ENCODE measurements around the gene CACNB1. TPM values are rescaled to one million over a fixed set of nuclear protein-coding genes. Genes with fewer than 3 reads are reported as not detected.

The CACNB1 gene
- total and polyA plus RNA-seq, 2 of the 4 experiments (the other 2 are of a cell fraction): 2.5 to 8.6 TPM

DNA sequence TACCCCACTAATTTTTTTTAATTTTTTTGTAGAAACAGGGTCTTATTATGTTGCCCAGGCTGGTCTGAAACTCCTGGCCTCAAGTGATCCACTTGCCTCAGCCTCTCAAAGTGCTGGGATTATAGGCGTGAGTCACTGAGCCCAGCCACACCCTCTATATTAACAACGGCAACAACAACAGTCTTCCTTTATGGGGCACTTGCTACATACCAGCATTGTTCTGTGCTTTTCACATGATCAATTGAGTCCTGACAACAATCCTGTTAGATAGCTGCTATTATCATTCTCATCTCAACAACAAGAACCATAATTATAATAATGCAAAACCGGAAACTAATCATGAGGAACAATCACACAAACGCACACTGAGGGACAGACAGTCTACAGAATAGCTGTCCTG is 18.9 kb downstream of the CACNB1 start:
- H4K8ac ChIP-seq (ENCODE audit: low read depth in 2 of 2, low read length in 2 of 2): no peak overlapping the region
- POLR2A ChIA-PET (ENCODE audit: unreplicated experiment): no interaction called here
- no peak overlapping the region for H2AK9ac ChIP-seq (replicated peaks; ENCODE audit: low read depth, low read length, poor library complexity)
- no peak overlapping the region for H3K4me2 ChIP-seq (ENCODE audit: low read depth, low read length)
- no peak overlapping the region for H2BK5ac ChIP-seq (ENCODE audit: low read depth, low read length, poor library complexity, severe bottlenecking)
- H3K27me3 ChIP-seq (ENCODE audit: control insufficient read depth, insufficient read depth, low read length): no peaks in the 10 kb centered on the region
- no peak overlapping the region for H3K23ac ChIP-seq (ENCODE audit: low read depth, low read length)
- no peak overlapping the region for H2BK20ac ChIP-seq (ENCODE audit: low read depth, low read length)
- peaks cover 10% of the 10 kb centered on the region for H4K20me1 ChIP-seq (ENCODE audit: insufficient read depth, low read length)
- H3K27ac ChIP-seq (ENCODE audit: insufficient read depth, low read length): no peak overlapping the region
- no peak overlapping the region for H2BK120ac ChIP-seq (ENCODE audit: low read depth, low read length)
- no peak overlapping the region for H3K9ac ChIP-seq (ENCODE audit: low read depth, low read length)
- CTCF ChIA-PET: interaction anchor here (1.3 kb wide), 1 partner anchor 14 kb away, joined by 3 read pairs; no protein-coding TSS in a partner anchor
- H4K91ac ChIP-seq (ENCODE audit: insufficient read depth, low read depth, low read length): no peak overlapping the region
- H2AFZ ChIP-seq (replicated peaks; ENCODE audit: low read length, poor library complexity): no peak overlapping the region
- no peaks in the 10 kb centered on the region for H3K4me1 ChIP-seq (ENCODE audit: control insufficient read depth, insufficient read depth, low read length)
- no peak overlapping the region for H3K4me3 ChIP-seq (ENCODE audit: insufficient read depth, low read depth, low read length)
- H3K9me3 ChIP-seq (ENCODE audit: control insufficient read depth, insufficient read depth, low read length): no peaks in the 10 kb centered on the region
- H3K79me1 ChIP-seq (ENCODE audit: low read depth in 1 of 2, low read length in 2 of 2): 0 out of 4 replicates have a peak, but pooled peaks cover 0 to 2% of the 10 kb centered on the region in 2 experiments
- no peak overlapping the region for H3K14ac ChIP-seq (replicated peaks; ENCODE audit: low read depth, low read length)
- no peak for TF ChIP-seq FOS (IDR thresholded peaks at IDR 0.05; ENCODE audit: low read depth, low read length)
- TF ChIP-seq, protein P1, sequence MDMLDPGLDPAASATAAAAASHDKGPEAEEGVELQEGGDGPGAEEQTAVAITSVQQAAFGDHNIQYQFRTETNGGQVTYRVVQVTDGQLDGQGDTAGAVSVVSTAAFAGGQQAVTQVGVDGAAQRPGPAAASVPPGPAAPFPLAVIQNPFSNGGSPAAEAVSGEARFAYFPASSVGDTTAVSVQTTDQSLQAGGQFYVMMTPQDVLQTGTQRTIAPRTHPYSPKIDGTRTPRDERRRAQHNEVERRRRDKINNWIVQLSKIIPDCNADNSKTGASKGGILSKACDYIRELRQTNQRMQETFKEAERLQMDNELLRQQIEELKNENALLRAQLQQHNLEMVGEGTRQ (IDR thresholded peaks at IDR 0.05; ENCODE audit: low read depth, low read length): no peak
- TF ChIP-seq NFE2L2 (IDR thresholded peaks at IDR 0.05; ENCODE audit: low read depth, low read length): no peak
- no peak for TF ChIP-seq POLR2A (IDR thresholded peaks at IDR 0.05; ENCODE audit: low read depth, low read length)
- TF ChIP-seq MAFK (IDR thresholded peaks at IDR 0.05; ENCODE audit: low read depth, low read length): no peak
- no peak for TF ChIP-seq CHD1 (IDR thresholded peaks at IDR 0.05; ENCODE audit: low read depth, low read length)
- no peak for TF ChIP-seq RFX5 (IDR thresholded peaks at IDR 0.05; ENCODE audit: low read depth, low read length)
- TF ChIP-seq BHLHE40 (IDR thresholded peaks at IDR 0.05; ENCODE audit: low read depth, low read length): no peak
- no peak for TF ChIP-seq RAD21 (IDR thresholded peaks at IDR 0.05; ENCODE audit: low read length)
- ATAC-seq (ENCODE audit: low read depth): no peak
- no peak for DNase-seq
- H4K5ac ChIP-seq (ENCODE audit: low read depth, low read length): no peak overlapping the region
- no peak overlapping the region for H3K18ac ChIP-seq (ENCODE audit: low read depth, low read length)
- dilution Hi-C loops (cut with HindIII; ENCODE audit: low sequenced_read_pairs, unreplicated experiment): no loop called here
- no peak overlapping the region for H2BK15ac ChIP-seq (ENCODE audit: low read depth, low read length)
- no peak overlapping the region for H2AK5ac ChIP-seq (ENCODE audit: low read depth, low read length)
- peaks cover 7% of the 10 kb centered on the region; the same call in 1 of the 2 replicates for H3K9me1 ChIP-seq (ENCODE audit: insufficient read depth, low read length)
- intact Hi-C loops (cut with micrococcal nuclease): no loop called here
- no TSS peak for BruUV-seq (replicated peaks)
- no peak overlapping the region for H3K56ac ChIP-seq (ENCODE audit: extremely low read depth, insufficient read depth, low read length)
- WGBS, 2 experiments (ENCODE audit: extremely low coverage in 2 of 2, insufficient read length in 1 of 2): 40% methylated on average over 1 of the region's 4 CpGs; no CpG with 5 or more reads in 1 of the 2 experiments
- peaks cover 31% of the 10 kb centered on the region for H3K36me3 ChIP-seq (ENCODE audit: control insufficient read depth, insufficient read depth, low read length)
- in situ Hi-C loops (cut with MboI; ENCODE audit: low sequenced_read_pairs): no loop called here
- no peak overlapping the region for H3K4ac ChIP-seq (ENCODE audit: low read depth, low read length)

Measured in IMR-90 (cell line).